ENCODE measurements around the gene GPR157.

Gene GPR157

GRCh38 chr1:9111957-9112356 lies 16.9 kb downstream of the GPR157 start:
- Histone ChIP-seq H3K36me3 (ENCODE audit: insufficient read depth, low read length) (no peaks in the 10 kb centered on the region), H4K20me1 (ENCODE audit: insufficient read depth, low read length, poor library complexity, severe bottlenecking) (no peaks in the 10 kb centered on the region), H3K79me2 (ENCODE audit: insufficient read depth, low read length) (no peaks in the 10 kb centered on the region), H3K4me2 (ENCODE audit: low read depth, low read length, poor library complexity, severe bottlenecking) (no peak overlapping the region), H3K27me3 (ENCODE audit: insufficient read depth, low read length, poor library complexity, severe bottlenecking) (no peaks in the 10 kb centered on the region), H3K9me2 (replicated peaks; ENCODE audit: low read depth, low read length) (no peaks in the 10 kb centered on the region), H3K4me3 (ENCODE audit: low read length, poor library complexity, severe bottlenecking) (no peak overlapping the region), H3K9ac (ENCODE audit: low read depth, low read length, poor library complexity, severe bottlenecking) (no peak overlapping the region), H3F3A (ENCODE audit: low read depth) (no peaks in the 10 kb centered on the region), H3K4me1 (ENCODE audit: insufficient read depth, low read length, poor library complexity, severe bottlenecking) (no peaks in the 10 kb centered on the region), H3K9me3 (ENCODE audit: insufficient read depth, low read depth, low read length) (no peaks in the 10 kb centered on the region), H2AFZ (ENCODE audit: low read length) (no peak overlapping the region)
- TF ChIP-seq EZH2phosphoT487 (IDR thresholded peaks at IDR 0.05; ENCODE audit: borderline replicate concordance): no peak
- TF ChIP-seq, protein P1, sequence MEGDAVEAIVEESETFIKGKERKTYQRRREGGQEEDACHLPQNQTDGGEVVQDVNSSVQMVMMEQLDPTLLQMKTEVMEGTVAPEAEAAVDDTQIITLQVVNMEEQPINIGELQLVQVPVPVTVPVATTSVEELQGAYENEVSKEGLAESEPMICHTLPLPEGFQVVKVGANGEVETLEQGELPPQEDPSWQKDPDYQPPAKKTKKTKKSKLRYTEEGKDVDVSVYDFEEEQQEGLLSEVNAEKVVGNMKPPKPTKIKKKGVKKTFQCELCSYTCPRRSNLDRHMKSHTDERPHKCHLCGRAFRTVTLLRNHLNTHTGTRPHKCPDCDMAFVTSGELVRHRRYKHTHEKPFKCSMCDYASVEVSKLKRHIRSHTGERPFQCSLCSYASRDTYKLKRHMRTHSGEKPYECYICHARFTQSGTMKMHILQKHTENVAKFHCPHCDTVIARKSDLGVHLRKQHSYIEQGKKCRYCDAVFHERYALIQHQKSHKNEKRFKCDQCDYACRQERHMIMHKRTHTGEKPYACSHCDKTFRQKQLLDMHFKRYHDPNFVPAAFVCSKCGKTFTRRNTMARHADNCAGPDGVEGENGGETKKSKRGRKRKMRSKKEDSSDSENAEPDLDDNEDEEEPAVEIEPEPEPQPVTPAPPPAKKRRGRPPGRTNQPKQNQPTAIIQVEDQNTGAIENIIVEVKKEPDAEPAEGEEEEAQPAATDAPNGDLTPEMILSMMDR (conservative IDR thresholded peaks at IDR 0.05; ENCODE audit: low read length): no peak

DNA sequence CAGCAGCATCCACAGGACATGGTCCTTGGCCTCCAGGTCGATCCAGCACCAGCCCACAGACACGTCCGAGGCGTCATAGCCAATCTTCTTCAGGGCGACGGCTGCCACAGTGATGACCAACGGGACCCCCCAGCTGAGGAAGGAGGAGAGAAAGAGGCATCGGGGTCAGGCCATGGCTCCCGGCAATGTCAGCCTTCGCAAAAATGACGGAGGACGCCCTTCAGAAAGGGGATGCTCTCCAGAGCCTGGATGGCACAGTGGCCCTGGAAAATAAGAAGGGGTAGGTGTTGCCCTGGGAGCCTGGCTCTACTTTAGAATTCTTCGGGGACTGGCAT lies 17.6 kb downstream of the GPR157 start:
- H3K36me3 ChIP-seq (ENCODE audit: insufficient read depth, low read length): no peaks in the 10 kb centered on the region
- H4K20me1 ChIP-seq (ENCODE audit: insufficient read depth, low read length, poor library complexity, severe bottlenecking): no peaks in the 10 kb centered on the region
- H2AFZ ChIP-seq (ENCODE audit: low read length): no peak overlapping the region
- H3K4me1 ChIP-seq (ENCODE audit: insufficient read depth, low read length, poor library complexity, severe bottlenecking): no peaks in the 10 kb centered on the region
- H3K9me2 ChIP-seq (replicated peaks; ENCODE audit: low read depth, low read length): no peaks in the 10 kb centered on the region
- H3F3A ChIP-seq (ENCODE audit: low read depth): no peaks in the 10 kb centered on the region
- no peaks in the 10 kb centered on the region for H3K27me3 ChIP-seq (ENCODE audit: insufficient read depth, low read length, poor library complexity, severe bottlenecking)
- no peak overlapping the region for H3K4me3 ChIP-seq (ENCODE audit: low read length, poor library complexity, severe bottlenecking)
- H3K9ac ChIP-seq (ENCODE audit: low read depth, low read length, poor library complexity, severe bottlenecking): no peak overlapping the region
- TF ChIP-seq, protein P1 (conservative IDR thresholded peaks at IDR 0.05; ENCODE audit: low read length): no peak
- no peak for TF ChIP-seq EZH2phosphoT487 (IDR thresholded peaks at IDR 0.05; ENCODE audit: borderline replicate concordance)
- H3K4me2 ChIP-seq (ENCODE audit: low read depth, low read length, poor library complexity, severe bottlenecking): no peak overlapping the region
- no peaks in the 10 kb centered on the region for H3K79me2 ChIP-seq (ENCODE audit: insufficient read depth, low read length)
- H3K9me3 ChIP-seq (ENCODE audit: insufficient read depth, low read depth, low read length): no peaks in the 10 kb centered on the region

DNA sequence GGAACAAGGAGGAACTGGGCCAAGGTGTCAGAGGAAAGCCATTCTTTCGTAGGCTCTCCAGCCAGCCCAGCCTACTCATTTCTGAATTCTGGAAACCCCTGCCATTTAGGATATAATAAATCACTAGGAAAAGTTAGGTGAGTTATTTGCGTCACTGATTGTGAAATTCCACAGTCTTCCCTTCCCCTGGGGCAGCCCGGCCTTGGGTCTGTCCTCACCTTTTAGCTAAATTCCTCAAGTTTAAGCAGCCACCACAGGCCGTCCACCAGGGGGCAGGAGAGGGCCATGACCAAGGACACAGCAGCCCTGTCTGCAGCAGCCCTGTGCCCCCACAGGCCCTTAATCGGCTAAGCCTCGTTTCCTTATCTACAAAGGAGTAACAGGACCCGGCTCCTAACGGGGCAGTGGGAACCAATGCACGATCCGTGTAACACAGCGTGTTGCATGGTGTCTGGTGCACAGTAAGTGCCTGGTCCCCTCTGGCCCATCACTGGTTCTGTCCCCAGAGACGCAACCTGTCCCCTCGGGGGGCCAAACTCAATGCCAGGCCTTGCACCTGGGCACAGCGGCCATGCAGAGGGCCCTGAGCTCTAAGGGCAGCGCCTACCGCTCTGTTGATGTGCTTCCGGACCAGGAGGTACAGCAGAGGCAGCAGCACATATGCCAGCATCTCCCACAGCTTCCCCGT lies 18.1 kb downstream of the GPR157 start:
- no peaks in the 10 kb centered on the region for H3K79me2 ChIP-seq (ENCODE audit: insufficient read depth, low read length)
- no peaks in the 10 kb centered on the region for H3K9me3 ChIP-seq (ENCODE audit: insufficient read depth, low read depth, low read length)
- no peaks in the 10 kb centered on the region for H3K36me3 ChIP-seq (ENCODE audit: insufficient read depth, low read length)
- H3K4me3 ChIP-seq (ENCODE audit: low read length, poor library complexity, severe bottlenecking): no peak overlapping the region
- H3K4me2 ChIP-seq (ENCODE audit: low read depth, low read length, poor library complexity, severe bottlenecking): no peak overlapping the region
- no peak overlapping the region for H3K9ac ChIP-seq (ENCODE audit: low read depth, low read length, poor library complexity, severe bottlenecking)
- TF ChIP-seq, protein P1 (conservative IDR thresholded peaks at IDR 0.05; ENCODE audit: low read length): peak; percentile 94
- no peak for TF ChIP-seq EZH2phosphoT487 (IDR thresholded peaks at IDR 0.05; ENCODE audit: borderline replicate concordance)
- no peaks in the 10 kb centered on the region for H3K27me3 ChIP-seq (ENCODE audit: insufficient read depth, low read length, poor library complexity, severe bottlenecking)
- no peak overlapping the region for H2AFZ ChIP-seq (ENCODE audit: low read length)
- no peaks in the 10 kb centered on the region for H3K9me2 ChIP-seq (replicated peaks; ENCODE audit: low read depth, low read length)
- H3K4me1 ChIP-seq (ENCODE audit: insufficient read depth, low read length, poor library complexity, severe bottlenecking): no peaks in the 10 kb centered on the region
- no peaks in the 10 kb centered on the region for H4K20me1 ChIP-seq (ENCODE audit: insufficient read depth, low read length, poor library complexity, severe bottlenecking)
- no peaks in the 10 kb centered on the region for H3F3A ChIP-seq (ENCODE audit: low read depth)

All from Loucy (cell line).